ENCODE data around the gene S100B.

Gene S100B

DNA sequence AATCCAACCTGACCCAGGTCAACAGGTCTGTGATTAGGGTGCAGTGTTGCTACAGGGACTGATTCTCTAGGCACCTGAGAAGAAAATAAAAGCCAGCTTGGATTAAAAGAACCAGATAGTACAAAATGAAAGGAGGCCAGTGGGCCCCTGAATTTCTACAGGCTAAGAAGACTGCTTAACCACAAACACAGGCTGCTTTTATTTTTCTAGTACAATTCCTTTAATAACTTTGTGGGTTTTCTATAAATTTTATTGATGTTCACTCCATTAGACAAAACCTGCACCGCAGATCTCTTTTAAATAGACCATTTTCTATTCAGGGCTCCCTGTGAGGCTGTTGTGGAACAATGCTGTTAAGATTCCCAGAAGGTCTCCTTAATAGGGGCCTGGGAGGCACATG is 20.9 kb upstream of the S100B start:
- TF ChIP-seq, protein P1, sequence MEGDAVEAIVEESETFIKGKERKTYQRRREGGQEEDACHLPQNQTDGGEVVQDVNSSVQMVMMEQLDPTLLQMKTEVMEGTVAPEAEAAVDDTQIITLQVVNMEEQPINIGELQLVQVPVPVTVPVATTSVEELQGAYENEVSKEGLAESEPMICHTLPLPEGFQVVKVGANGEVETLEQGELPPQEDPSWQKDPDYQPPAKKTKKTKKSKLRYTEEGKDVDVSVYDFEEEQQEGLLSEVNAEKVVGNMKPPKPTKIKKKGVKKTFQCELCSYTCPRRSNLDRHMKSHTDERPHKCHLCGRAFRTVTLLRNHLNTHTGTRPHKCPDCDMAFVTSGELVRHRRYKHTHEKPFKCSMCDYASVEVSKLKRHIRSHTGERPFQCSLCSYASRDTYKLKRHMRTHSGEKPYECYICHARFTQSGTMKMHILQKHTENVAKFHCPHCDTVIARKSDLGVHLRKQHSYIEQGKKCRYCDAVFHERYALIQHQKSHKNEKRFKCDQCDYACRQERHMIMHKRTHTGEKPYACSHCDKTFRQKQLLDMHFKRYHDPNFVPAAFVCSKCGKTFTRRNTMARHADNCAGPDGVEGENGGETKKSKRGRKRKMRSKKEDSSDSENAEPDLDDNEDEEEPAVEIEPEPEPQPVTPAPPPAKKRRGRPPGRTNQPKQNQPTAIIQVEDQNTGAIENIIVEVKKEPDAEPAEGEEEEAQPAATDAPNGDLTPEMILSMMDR (IDR thresholded peaks at IDR 0.05; ENCODE audit: low read depth, low read length) = no peak
- Histone ChIP-seq H3K27me3 (no peaks in the 10 kb centered on the region), H3K36me3 (no peaks in the 10 kb centered on the region), H3K4me1 (no peaks in the 10 kb centered on the region), H3K4me3 (ENCODE audit: low read depth, low read length) (no peak overlapping the region), H3K9me3 (no peaks in the 10 kb centered on the region; the same call in 1 of the 2 replicates)
- no peak for DNase-seq

GRCh38 chr21:46624050-46624449 is 19.2 kb upstream of the S100B start:
- TF ChIP-seq, protein P1 (IDR thresholded peaks at IDR 0.05; ENCODE audit: low read depth, low read length) = no peak
- Histone ChIP-seq H3K9me3 (no peaks in the 10 kb centered on the region; the same call in 1 of the 2 replicates), H3K4me1 (no peaks in the 10 kb centered on the region), H3K27me3 (no peaks in the 10 kb centered on the region), H3K36me3 (no peaks in the 10 kb centered on the region), H3K4me3 (ENCODE audit: low read depth, low read length) (no peak overlapping the region)
- DNase-seq = no peak

DNA sequence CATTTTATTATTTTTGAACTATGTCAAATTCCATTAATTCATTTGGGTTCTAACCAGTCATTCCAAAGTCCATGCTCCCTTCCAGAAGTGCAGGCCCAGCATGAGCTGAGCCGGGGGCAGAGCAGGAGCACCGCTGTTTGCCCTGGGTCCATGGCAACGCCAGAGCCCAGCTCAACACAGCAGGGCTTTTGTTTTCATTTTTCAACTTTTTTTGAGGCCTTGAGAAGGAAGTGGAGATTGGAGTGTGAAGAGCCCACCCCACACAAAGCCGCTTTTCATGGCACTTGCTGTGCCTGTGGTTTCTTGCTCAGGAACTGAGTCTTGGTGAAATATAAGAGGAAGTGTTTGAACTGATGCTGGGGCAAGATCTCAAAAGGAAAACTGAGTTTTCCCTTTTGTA is 17.3 kb upstream of the S100B start:
- no peaks in the 10 kb centered on the region for H3K27me3 ChIP-seq
- H3K4me3 ChIP-seq (ENCODE audit: low read depth, low read length) = no peak overlapping the region
- no peaks in the 10 kb centered on the region for H3K4me1 ChIP-seq
- TF ChIP-seq, protein P1 (IDR thresholded peaks at IDR 0.05; ENCODE audit: low read depth, low read length) = no peak
- H3K36me3 ChIP-seq = no peaks in the 10 kb centered on the region
- no peak for DNase-seq
- H3K9me3 ChIP-seq = no peaks in the 10 kb centered on the region; the same call in 1 of the 2 replicates

- Histone ChIP-seq H3K27me3 (no peaks in the 10 kb centered on the region), H3K4me3 (ENCODE audit: low read depth, low read length) (no peak overlapping the region), H3K4me1 (no peaks in the 10 kb centered on the region), H3K9me3 (no peaks in the 10 kb centered on the region; the same call in 1 of the 2 replicates), H3K36me3 (no peaks in the 10 kb centered on the region)
- no peak for DNase-seq
- TF ChIP-seq, protein P1 (IDR thresholded peaks at IDR 0.05; ENCODE audit: low read depth, low read length) = no peak
Measured at GRCh38 chr21:46621457-46622182, 16.7 kb upstream of the S100B start.

DNA sequence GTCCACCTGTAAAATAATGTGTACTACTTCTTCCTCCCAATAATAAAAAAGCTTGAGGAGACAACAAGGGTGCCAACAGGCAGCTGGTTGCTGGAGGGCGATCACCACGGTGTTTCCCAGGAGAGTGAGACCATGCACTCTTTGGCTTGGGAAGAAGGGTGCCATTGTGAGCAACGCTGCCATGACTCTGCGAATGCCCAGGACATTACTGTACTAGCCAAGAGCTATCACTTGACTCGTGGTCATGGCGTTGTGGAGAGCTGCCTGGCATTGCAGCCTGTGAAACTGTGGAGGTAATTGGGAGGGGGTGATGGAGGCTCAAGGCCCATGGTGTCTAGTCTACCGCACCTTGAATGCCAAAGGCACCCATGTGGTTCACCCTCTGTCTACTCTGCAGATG is 16.0 kb upstream of the S100B start:
- H3K36me3 ChIP-seq = no peaks in the 10 kb centered on the region
- no peaks in the 10 kb centered on the region for H3K27me3 ChIP-seq
- DNase-seq = no peak
- no peaks in the 10 kb centered on the region; the same call in 1 of the 2 replicates for H3K9me3 ChIP-seq
- TF ChIP-seq, protein P1 (IDR thresholded peaks at IDR 0.05; ENCODE audit: low read depth, low read length) = no peak
- H3K4me3 ChIP-seq (ENCODE audit: low read depth, low read length) = no peak overlapping the region
- H3K4me1 ChIP-seq = no peaks in the 10 kb centered on the region

DNA sequence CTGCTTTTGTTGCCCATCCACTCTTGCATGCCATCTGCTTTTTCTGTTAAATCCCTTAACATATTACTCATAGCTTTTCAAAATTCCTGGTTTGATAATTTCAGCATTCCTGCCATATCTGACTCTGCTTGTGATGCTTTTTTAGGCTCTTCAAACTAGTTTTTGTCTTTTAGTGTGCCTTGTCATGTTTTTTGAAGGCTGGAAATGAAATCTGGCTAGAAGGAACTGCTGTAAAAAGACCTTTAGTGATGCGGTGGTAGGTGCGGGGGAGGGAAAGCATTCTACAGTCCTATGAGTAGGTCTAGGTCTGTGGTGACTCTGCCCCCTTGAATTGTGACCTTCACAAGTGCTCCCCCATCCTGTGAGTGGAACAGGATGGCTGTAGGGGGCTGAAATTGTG is 15.0 kb upstream of the S100B start:
- no peak for DNase-seq
- Histone ChIP-seq H3K36me3 (no peaks in the 10 kb centered on the region), H3K9me3 (no peaks in the 10 kb centered on the region; the same call in 1 of the 2 replicates), H3K4me3 (ENCODE audit: low read depth, low read length) (no peak overlapping the region), H3K4me1 (no peaks in the 10 kb centered on the region), H3K27me3 (no peaks in the 10 kb centered on the region; the same call in none of the 2 replicates)
- TF ChIP-seq, protein P1 (IDR thresholded peaks at IDR 0.05; ENCODE audit: low read depth, low read length) = no peak
